NCI-H146 (cell line): Measurements from ENCODE around the gene CCDC60.

Experiments used
- DNase-seq: peaks from one replicate; lab custom pipeline; 2025; lab: John Stamatoyannopoulos, UW

Gene CCDC60

DNA sequence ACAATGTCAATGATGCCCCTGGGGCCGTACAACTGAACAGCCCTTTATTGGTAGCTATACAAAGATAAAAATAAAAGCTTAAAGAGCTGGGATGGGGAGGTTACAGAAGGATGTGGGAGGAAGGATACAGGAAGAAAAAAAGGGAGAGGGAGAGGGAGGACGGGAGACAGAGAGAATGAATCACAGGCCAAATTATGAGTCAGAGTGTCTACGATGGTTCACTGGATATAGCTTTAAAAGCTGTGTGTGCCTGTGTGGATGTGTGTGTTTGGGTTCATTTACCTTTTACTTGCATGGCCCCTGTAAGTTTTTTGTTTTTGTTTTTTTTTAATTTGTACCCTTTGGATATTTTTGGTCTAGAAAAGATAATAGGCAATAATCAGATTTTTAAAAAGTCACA is 111.9 kb downstream of the CCDC60 start:
- peak; percentile 15 for DNase-seq

DNA sequence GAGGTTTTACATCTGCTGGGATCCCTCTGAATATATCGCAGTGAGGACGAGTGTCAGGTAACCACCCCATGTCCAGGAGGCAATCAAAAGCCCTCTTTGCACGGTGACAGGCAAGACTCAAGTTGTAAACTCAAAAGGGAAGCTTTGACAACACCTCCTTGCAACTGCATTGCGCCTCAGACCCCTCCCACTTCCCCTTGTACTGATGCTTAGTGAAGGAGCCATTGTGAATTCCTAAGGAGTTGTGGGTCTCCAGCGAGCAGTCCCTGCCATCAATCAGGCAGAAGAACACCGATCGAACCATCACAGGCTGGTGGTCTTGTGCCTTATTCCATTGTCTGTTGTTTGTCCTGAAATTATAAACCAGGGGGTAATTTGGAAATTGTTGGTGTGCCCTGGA is 112.6 kb downstream of the CCDC60 start:
- no peak for DNase-seq

DNA sequence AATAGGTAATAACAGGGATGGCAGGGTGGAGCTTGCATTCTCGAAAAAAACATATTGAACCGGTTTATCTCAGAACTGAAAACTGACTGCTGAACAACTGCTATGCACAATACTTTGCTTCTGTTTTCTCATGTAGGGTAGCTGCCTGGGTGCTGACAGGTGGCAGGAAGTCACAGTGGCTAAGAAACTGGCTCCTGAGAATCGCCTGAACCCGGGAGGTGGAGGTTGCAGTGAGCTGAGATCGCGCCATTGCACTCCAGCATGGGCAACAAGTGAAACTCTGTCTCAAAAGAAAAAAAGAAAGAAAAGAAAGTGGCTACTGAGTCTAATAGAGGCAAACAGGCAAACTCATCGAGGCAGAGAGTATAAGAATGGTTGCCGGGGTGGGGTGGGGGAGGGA is 113.1 kb downstream of the CCDC60 start:
- peak; percentile 24 for DNase-seq

DNA sequence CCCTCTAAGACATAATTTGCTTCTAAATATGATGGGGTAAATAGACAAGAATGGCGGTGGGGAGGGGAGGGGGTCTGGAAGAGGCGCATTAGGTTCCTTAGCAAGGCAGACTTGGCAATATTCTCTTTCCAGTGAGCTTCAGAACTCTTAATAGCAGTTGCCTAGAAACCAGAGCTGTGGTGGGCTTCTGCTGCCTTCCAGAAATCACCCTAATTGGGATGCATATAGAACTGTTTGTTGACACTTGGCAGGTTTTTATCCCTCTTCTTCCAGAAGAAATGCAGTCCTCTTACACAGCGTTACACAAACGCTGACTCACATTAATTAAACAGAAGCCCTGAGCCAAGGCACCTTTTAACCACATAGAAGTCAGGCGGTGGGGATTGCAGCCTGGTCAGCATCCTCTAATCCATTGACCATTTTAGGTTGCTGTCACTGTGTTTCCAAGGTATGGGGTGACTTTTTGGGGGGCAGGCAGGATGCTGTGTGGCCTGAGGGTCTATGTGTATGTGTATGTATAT is 114.1 kb downstream of the CCDC60 start:
- no peak for DNase-seq

DNA sequence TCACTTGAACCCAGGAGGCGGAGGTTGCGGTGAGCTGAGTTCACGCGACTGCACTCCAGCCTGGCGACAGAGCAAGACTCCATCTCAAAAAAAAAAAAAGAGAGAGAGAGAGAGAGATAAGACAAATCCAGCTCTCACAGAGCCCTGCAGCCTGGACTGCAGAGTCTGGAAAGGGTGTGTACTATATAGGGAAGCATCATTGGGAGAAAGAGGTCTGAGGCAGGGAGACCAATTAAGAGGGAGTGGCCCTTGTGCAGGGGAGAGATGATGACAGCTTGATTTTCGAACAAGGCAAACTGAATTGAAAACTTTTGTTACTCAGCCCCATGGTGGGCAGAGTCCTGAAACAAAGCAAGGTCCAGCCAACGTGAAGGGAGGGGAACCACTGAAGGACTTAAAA is 116.2 kb downstream of the CCDC60 start:
- peak; percentile 5 for DNase-seq

DNA sequence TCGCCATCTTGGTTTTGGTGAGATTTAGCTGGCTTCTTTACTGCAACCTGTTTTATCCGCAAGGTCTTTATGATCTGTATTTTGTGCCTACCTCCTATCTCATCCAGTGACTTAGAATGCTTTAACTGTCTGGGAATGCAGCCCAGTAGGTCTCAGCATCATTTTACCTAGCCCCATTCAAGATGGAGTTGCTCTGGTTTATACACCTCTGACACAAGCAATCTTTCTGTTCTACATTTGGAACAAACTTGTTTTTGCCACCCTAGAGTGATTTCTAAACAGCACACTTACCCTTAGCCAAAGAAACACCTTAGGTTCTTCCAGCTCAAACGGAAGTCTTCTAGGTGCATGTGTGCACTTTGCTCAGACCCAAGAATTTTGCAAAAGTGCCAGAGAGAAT is 122.3 kb downstream of the CCDC60 start:
- no peak for DNase-seq

DNA sequence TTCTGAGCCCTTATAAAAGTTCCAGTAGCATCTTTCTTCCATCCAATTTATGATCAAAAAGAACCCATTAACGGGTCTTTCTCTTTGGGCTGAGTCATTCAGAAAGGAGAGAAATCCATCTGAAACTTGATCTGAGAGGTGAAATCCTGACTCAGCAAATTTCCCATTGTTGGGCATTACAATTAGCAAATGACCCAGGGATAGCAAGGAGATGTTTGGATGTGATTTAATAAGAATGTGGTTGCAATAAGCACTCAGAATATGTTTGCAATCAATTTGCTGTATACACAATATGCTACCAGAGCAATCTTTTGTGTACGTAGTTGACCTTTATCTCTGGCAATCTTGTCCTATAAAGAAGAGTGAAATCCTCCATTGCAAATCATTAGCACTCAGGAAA is 122.7 kb downstream of the CCDC60 start:
- peak; percentile 46 for DNase-seq

DNA sequence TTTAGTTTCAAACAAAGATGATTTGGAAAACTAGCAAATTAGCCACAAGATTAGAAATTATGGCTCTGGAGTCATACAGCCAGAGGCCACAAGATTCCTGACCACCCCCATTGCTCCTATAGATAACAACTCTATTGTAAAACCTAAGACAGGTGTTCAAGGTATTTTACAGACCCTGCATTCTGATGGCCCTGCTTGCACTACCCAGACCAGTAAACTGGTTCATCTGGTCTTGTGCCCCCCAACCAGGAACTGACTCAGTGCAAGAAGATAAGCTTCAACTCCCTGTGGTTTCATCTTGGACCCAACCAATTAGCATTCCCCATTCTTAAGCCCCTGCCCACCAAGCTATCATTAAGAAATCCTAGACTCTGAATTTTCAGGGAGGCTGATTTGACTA is 125.0 kb downstream of the CCDC60 start:
- no peak for DNase-seq

DNA sequence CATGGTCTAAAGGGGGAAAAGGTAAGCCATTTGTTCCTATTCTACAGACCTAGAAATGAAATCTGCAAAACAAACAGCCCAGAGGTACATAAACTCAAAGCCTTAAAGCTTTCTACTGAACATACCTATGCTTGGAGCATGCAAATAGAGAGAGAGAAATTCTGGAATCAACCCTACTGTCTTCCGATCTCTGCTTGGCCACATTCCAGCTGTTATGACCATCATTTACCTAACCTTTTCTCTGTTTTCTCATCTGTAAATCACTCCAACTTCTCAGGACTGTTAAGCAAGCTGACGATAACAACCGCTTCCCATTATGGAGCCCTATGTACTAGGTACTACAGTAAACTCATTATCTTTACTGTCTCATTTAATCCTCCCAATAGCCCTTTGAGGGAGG is 126.3 kb downstream of the CCDC60 start:
- no peak for DNase-seq

DNA sequence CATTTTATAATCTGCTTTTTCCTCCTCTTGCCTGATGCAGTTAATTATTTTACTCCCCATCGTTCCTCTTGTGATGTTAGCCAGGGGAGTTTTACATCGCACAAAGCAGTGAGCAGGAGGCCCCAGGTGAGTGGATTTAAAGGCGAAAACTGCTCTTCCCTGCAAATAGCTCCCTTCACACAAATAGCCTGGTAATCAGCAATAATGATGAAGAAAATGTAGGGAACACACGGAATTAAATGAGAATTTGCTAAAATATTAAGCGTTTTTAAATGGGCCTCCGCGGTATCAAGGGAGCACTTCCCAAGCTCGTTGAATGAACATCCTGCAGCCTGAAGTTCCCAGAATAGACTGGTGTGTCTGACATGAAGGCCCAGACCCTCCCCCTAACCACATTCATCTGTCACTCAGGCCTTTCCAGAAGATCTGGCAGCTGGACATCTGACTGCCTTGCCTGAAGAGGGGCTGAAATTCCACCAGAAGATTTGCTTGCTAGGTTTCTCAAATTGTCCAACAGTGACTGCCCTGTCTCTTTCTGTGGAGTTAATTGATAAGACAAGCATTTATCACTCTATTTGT is 127.2 kb downstream of the CCDC60 start:
- DNase-seq, result no peak

DNA sequence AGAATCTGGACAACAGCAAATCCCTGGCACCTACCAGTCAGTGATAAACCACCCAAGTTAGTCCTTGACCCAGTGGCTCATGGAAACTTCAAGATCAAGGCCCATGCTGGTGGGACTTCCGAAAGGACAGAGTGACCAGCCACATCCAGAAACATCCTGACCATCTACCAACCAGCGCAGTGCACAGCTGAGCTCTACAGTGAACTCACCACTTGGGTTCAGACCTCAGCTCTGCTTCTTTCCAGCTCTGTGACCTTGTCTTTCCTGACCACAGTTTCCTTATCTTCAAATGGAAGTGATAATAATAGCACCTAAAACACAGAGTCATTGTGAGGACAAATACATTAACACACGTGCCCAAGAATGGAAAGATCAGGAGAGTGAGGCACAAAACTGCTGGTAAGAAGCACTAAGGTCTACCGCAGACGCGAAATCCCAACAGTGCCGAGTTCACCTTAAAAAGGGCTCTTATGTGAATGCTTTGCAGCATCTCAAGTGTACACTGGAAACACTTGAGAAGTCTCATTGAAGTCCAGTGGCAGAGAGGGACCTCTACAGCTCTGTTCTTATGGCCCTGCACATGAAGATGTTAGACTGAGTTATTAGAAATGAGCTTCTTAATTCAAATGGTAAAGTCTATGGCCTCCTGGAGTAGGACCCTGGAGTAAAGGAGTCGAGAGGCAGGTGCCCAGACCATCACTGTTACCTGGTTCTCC is 128.8 kb downstream of the CCDC60 start:
- no peak for DNase-seq

DNA sequence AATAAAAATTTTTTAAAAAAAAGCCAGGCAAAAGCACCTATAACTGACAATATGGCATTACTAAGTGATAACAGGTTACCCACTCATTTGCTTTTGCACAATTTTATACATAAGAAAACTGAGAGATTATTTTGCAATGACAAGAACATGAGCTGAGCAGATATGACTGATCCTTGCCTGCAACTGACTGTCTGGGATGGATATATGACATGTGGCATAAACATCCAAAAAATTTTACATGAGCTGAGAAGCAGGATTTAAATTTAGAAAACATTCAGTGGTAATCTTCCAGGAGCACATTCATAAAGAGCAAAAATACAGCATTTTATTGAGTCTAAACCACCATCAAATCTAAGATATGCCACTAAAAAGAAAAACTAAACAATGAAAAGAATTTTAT is 133.8 kb downstream of the CCDC60 start:
- no peak for DNase-seq

DNA sequence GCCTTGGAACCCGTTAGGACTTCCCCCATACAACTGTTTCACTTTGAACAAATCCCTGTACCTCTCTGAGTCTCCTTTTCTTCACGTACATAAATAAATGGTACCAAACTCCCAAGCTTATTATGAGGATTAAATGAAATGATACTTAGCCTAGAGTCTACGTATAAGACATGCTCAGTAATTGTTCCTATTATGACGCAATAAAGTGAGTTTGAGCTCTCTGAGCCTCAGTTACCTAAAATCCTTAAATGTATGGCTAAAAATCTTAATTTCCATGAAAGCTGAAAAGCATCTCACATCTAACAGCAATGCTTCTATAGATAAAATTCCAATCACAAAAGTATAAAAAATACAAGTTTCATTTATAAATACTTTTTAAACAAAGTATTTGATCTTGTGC is 141.1 kb downstream of the CCDC60 start:
- no peak for DNase-seq

DNA sequence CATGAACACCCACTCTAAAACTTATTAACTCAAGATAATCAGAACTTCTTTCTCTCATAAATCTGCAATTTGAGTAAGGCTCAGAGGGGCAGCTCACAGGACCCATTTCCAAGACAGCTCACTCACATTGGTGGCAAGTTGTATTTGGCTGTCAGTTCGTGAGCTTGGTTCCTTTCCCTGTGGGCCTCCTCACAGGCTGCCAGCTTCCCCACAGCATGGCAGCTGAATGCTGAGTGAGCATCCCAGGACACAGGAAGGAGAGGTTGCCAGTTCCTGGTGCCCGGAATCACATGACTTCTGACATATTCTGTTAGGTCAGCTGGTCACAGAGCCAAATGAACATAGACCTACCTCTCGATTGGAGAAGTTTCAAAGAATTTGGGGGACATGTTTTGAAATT is 142.4 kb downstream of the CCDC60 start:
- DNase-seq, result no peak

DNA sequence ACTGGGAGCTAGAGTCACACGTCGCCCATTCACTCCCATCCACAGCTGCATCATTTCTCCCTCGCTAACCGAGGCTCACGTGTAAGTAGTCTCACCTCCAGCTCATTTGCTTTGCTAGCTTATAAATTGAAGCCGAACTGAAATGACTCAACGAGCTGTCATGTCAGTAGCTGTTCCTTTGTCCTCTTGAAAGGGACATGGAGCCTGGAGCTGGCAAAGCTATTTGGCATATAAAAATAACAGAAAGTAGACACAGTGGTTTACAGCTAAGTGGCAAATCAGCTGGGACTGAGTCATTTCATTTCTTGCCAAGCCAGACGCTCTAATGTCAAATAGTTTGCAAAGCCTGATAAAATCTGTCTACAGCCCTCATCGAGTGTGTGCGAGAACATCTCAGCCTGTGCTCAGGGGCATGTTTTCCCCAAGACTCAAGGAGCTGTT is 144.6 kb downstream of the CCDC60 start:
- DNase-seq, result no peak

DNA sequence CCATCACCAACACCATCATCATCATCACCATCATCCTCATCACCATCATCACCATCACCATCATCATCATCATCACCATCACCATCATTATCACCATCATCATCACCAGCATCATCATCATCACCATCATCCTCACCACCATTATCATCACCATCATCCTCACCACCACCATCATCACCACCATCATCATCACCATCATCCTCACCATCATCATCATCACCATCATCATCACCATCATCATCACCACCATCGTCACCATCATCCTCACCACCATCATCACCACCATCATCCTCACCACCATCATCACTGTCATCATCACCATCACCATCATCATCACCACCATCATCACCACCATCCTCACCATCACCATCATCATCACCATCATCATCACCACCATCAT is 146.0 kb downstream of the CCDC60 start:
- DNase-seq, result no peak

DNA sequence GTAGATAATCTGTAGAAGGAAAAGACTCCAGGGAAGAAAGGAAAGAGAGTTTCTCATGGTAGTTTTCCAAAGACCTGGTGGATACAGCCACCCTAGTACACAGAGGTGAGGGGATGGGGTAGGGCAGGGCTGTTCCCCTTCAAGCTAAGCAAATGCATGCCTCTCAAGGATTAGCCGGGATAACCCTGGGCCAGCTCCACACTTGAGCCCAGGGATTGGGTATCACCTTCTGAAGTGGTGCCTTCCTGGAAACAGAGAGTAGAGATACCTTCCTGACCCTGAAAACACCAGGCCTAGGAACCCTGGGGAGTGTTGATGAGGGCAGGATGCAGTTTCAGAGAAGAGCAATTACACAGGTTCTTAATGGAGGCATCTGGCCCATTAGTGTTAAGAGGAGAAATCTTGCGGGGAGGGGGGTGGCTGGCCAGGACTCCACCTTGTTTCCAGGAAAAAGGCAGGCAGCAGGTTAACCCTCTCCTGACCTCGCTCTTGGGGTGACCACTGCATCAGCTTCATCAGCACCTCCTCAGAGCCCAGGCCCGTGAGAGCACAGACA is 152.1 kb downstream of the CCDC60 start:
- peak; percentile 21 for DNase-seq

DNA sequence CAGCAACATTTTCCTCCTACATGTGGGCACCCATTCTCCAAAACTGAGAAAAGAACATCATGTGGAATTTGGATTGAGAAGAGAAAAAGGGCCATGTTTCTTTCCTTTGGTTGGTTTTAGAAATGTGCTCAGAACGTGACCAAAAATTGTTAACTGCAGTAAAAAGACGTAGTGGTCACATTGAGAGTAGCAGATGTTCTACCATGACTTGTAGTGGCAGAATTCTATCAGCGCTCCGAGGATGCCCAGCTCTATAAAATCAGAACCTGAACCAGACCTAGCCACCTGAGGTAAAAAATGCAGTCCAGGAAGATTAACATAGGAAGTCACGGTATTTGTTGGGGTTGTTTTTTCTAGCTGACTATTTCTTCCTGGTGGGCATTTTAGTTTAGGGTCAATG is 157.3 kb downstream of the CCDC60 start:
- DNase-seq, result no peak

DNA sequence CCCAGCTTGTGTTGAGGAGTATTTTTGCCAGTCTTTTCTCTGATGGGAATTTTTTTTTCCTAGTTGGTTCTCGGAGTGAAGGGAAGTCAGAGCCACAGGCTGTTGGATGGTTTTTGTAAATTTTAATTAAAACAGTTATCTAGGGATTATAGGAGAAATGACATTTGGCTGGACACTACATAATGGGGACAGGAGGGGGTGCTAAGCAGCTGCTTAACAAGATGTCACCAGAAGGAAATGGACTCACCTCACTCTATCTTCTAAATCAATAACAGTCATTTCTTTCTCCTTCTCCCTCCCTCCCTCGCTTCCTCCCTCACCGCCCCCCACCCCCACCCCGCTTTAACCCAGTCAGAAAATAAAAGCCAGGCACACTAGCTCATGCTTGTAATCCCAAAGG is 165.7 kb downstream of the CCDC60 start:
- DNase-seq, result no peak

DNA sequence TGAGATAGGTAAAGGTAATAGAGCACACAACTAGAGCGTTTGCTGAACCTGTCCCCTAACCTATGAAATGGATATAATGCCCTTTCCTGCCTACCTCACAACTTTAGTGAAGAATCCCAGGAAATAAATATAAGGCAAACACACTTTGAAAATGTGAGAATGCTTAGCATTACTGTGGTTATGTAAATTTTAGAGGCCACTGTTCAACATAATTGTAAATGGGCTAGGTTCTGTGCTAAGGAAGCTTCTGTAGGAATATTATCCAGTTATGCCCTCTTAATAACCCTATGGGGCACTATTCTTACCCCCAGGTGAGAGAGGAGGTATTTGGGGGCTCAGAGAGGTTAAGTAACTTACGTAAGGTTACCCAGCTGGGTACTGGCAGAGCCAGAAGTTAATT is 166.5 kb downstream of the CCDC60 start:
- no peak for DNase-seq

DNA sequence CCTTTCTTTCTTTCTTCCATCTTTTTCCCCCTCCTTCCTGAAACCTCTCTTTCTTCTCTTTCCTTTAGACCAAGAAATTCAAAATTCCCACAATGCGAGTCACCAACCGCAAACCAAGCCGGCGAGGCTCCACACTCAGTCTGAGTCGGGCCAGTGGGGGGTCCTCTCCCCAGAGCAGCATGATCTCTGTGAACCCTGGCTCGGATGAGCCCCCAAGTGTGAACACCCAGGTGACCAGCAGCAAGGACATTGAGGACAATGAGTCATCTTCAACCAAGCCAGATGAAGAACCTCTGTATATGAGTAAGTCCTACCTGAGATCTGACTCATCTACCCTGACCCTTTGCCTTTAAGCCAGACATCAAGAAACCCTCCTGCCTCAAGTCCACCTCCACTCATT is 170.5 kb downstream of the CCDC60 start:
- DNase-seq, result no peak

DNA sequence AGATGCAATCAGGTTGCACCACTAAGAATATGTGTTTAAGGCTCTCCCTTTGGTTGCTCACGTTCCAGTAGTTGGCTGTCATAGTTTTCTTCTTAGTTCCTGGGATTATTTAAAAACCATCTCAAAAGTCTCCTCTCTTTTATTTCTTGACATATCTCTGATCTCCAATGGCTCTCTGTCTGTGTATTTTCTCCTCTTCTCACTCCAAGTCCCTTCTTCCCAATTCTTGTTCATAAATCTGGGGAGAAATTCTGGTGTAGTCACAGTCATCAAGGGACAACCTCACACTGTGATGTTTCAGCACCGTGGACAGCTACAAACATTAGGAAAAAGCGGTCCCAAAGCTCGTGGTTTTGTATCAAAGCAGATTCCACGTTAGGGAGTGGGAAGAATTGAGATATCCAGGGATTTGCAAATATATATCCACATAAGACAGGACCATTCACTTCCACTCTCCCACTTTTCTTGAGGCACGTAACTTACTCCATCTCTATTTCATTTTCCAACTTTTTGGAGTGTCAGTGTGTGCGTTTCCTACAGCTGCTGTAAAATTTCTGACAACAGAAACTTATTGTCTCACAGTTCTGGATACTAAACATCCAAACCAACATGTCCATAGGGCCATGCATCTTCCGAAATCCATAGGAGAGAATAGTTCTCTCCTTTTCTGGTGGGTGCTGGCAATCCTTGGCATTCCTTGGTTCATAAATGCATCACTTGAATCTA is 178.4 kb downstream of the CCDC60 start:
- DNase-seq, result no peak

DNA sequence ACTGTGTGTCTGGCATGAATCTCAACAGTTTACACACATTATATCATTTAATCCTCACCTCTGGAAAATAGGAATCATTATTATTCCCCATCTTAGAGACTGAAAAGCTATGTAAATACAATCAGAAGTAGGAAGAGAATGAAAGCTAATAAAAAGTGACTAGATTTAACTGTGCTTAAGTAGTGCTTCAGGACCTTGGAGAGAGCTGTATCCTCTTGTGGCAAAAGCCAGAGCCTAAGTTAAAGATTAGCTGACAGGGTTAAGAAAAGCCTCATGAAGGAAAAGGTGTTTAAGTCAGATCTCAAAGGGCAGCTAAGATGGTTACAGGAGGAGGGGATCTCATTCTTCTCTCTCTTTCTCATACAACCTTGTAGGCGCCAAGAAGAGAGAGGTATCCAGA is 193.7 kb downstream of the CCDC60 start:
- no peak for DNase-seq
